Keratinocyte (primary cell): ENCODE measurements around the gene ZFP90.

ENCODE experiments used
- CTCF ChIP-seq, 3 experiments: IDR thresholded peaks in 1 of 3; conservative IDR thresholded peaks in 1 of 3; optimal IDR thresholded peaks in 1 of 3; 2 replicates in 2 of 3; 3 replicates in 1 of 3; pipeline versions ENCODE3 to v1.5.1; 2011; ENCODE audit warnings: low read length in 3 of 3, mild to moderate bottlenecking in 3 of 3, moderate library complexity in 2 of 3, control low read depth in 1 of 3, inconsistent platforms in 1 of 3; ENCODE audit not compliant: insufficient read depth in 2 of 3; ENCODE audit errors: extremely low read depth in 1 of 3
- EZH2 ChIP-seq: IDR thresholded peaks from one replicate; pipeline ENCODE4 v1.6.1; 2012; ENCODE audit warnings: inconsistent platforms, mild to moderate bottlenecking, low read length, moderate library complexity

- TF ChIP-seq CTCF (optimal IDR thresholded peaks at IDR 0.05 in 1 of 3, IDR thresholded peaks at IDR 0.05 in 1 of 3, conservative IDR thresholded peaks at IDR 0.05 in 1 of 3; ENCODE audit: extremely low read depth in 1 of 3, insufficient read depth in 2 of 3, low read length in 3 of 3) (no peak), EZH2 (no peak)
These were observed 25.4 kb downstream of the ZFP90 start for GRCh38 chr16:68564382-68564985.
